Keratinocyte (primary cell): Measurements from ENCODE around the gene EEPD1. TPM values are rescaled to one million over a fixed set of nuclear protein-coding genes. Genes with fewer than 3 reads are reported as not detected.

Source experiments
- DNase-seq: peaks from one replicate; pipeline ENCODE4 v3.0.0-alpha.2; 2011; ENCODE audit warnings: low read depth, missing footprints, low spot score
- FAIRE-seq: peaks from 2 replicates; lab custom pipeline; 2011; peaks lifted over from hg19 to GRCh38; lab: Jason Lieb, UNC
- H2AFZ ChIP-seq: 2 replicates; pipeline ENCODE4 v1.6.0; 2012; ENCODE audit warnings: low read length, control low read depth, inconsistent platforms; ENCODE audit not compliant: control insufficient read depth
- H3K27ac ChIP-seq: 2 replicates; pipeline ENCODE4 v1.5.1; 2011; ENCODE audit warnings: low read length; ENCODE audit not compliant: control insufficient read depth, insufficient read depth
- H3K27me3 ChIP-seq: 3 replicates; pipeline ENCODE4 v1.6.0; 2011; ENCODE audit warnings: low read length; ENCODE audit not compliant: control insufficient read depth, insufficient read depth; ENCODE audit errors: extremely low read depth
- H3K36me3 ChIP-seq, 2 experiments: 2 replicates in 1 of 2; 3 replicates in 1 of 2; pipeline ENCODE4 v1.5.1; 2011; ENCODE audit warnings: low read length in 2 of 2, mild to moderate bottlenecking in 1 of 2; ENCODE audit not compliant: control insufficient read depth in 2 of 2, insufficient read depth in 2 of 2; ENCODE audit errors: extremely low read depth in 1 of 2
- H3K4me1 ChIP-seq: 3 replicates; pipeline ENCODE4 v1.5.1; 2011; ENCODE audit warnings: low read length; ENCODE audit not compliant: control insufficient read depth, insufficient read depth; ENCODE audit errors: extremely low read depth
- H3K4me2 ChIP-seq: 3 replicates; pipeline ENCODE4 v1.6.0; 2011; ENCODE audit warnings: low read depth, low read length; ENCODE audit not compliant: control insufficient read depth, insufficient read depth; ENCODE audit errors: extremely low read depth
- H3K4me3 ChIP-seq, 3 experiments: fragments of 200-600 bp in 1 of 3; sonication (generic) in 1 of 3; 2 replicates in 2 of 3; 3 replicates in 1 of 3; pipeline ENCODE4 v1.5.1; 2011 to 2016; ENCODE audit warnings: low read length in 3 of 3, mild to moderate bottlenecking in 3 of 3, control low read depth in 2 of 3, inconsistent platforms in 1 of 3, low read depth in 1 of 3, mixed read lengths in 1 of 3, mixed run types in 1 of 3, moderate library complexity in 1 of 3; ENCODE audit not compliant: control insufficient read depth in 2 of 3, insufficient read depth in 2 of 3; ENCODE audit errors: extremely low read depth in 1 of 3
- H3K79me2 ChIP-seq: 2 replicates; pipeline ENCODE4 v1.6.0; 2012; ENCODE audit warnings: low read length; ENCODE audit not compliant: control insufficient read depth, insufficient read depth
- H3K9ac ChIP-seq: 3 replicates; pipeline ENCODE4 v1.6.0; 2011; ENCODE audit warnings: low read length; ENCODE audit not compliant: control insufficient read depth, insufficient read depth; ENCODE audit errors: extremely low read depth
- H3K9me1 ChIP-seq: 3 replicates; pipeline ENCODE4 v1.6.0; 2011; ENCODE audit warnings: low read length; ENCODE audit not compliant: control insufficient read depth, insufficient read depth; ENCODE audit errors: extremely low read depth
- H3K9me3 ChIP-seq: 2 replicates; pipeline ENCODE4 v1.5.1; 2012; ENCODE audit warnings: low read depth, low read length; ENCODE audit not compliant: control insufficient read depth
- H4K20me1 ChIP-seq: 3 replicates; pipeline ENCODE4 v1.6.0; 2011; ENCODE audit warnings: low read length; ENCODE audit not compliant: control insufficient read depth, insufficient read depth; ENCODE audit errors: extremely low read depth
- CTCF ChIP-seq, 3 experiments: IDR thresholded peaks in 1 of 3; conservative IDR thresholded peaks in 1 of 3; optimal IDR thresholded peaks in 1 of 3; 2 replicates in 2 of 3; 3 replicates in 1 of 3; pipeline versions ENCODE3 to v1.5.1; 2011; ENCODE audit warnings: low read length in 3 of 3, mild to moderate bottlenecking in 3 of 3, moderate library complexity in 2 of 3, control low read depth in 1 of 3, inconsistent platforms in 1 of 3; ENCODE audit not compliant: insufficient read depth in 2 of 3; ENCODE audit errors: extremely low read depth in 1 of 3
- EZH2 ChIP-seq: IDR thresholded peaks from one replicate; pipeline ENCODE4 v1.6.1; 2012; ENCODE audit warnings: inconsistent platforms, mild to moderate bottlenecking, low read length, moderate library complexity
- dilution Hi-C: fragments of 300-500 bp; cut with MboI; formaldehyde crosslinking; loops from one replicate; pipeline ENCODE4 v1.7.0; 2020; ENCODE audit warnings: low sequenced_read_pairs; ENCODE audit not compliant: extremely low pct_ligation_motif_present
- polyA plus RNA-seq, 5 experiments: library from polyadenylated mRNA; depleted of rRNA in 3 of 5; stranded (reverse) in 3 of 5; stranded (forward) in 1 of 5; unstranded in 1 of 5; fragments of >200 nt; gene quantifications; 1 replicate in 1 of 5; 2 replicates in 3 of 5; 3 replicates in 1 of 5; pipeline versions ENCODE4 v1.2.1 to v1.2.3, GENCODE V29; 2011 to 2012; ENCODE audit warnings: missing spikeins in 2 of 5, low read depth in 1 of 5, low replicate concordance in 1 of 5

Gene EEPD1
- polyA plus RNA-seq, 1 donor (not counting 4 experiments of a cell fraction or from before 2014, with no cell fraction given) = 1.2 TPM

DNA sequence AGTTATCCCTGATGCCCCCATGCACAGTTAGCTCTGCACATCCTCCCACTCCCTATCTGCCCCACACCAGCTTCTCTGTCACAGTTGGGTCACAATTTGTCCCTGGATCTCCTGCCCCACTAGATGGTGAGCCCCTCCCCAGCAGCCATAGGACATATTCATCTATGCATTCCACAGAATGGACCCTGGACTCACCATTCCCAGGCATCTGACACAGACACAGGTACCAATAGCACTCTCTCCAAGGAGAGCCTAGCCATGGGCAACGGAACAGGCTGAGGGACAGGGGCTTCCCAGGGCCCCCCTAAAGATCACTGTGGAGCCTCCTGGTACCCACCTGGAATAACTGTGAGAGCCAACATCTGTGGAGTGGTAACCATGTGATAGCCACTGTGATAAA, 34.7 kb upstream of the EEPD1 start:
- no peak for DNase-seq
- no peak overlapping the region for H3K4me3 ChIP-seq
- no peak overlapping the region for H3K27ac ChIP-seq
- TF ChIP-seq CTCF (optimal IDR thresholded peaks at IDR 0.05 in 1 of 3, IDR thresholded peaks at IDR 0.05 in 1 of 3, conservative IDR thresholded peaks at IDR 0.05 in 1 of 3; ENCODE audit: extremely low read depth in 1 of 3, insufficient read depth in 2 of 3, low read length in 3 of 3) = no peak
- TF ChIP-seq EZH2 = no peak
- H3K27me3 ChIP-seq = no peaks in the 10 kb centered on the region
- H3K79me2 ChIP-seq = no peaks in the 10 kb centered on the region
- H2AFZ ChIP-seq = no peak overlapping the region
- no peaks in the 10 kb centered on the region for H4K20me1 ChIP-seq
- FAIRE-seq = no peak
- peaks cover 48% of the 10 kb centered on the region for H3K4me1 ChIP-seq
- no peak overlapping the region for H3K4me2 ChIP-seq
- dilution Hi-C loops = no loop called here
- H3K9me3 ChIP-seq = no peaks in the 10 kb centered on the region
- H3K9ac ChIP-seq = no peak overlapping the region
- H3K36me3 ChIP-seq = no peaks in the 10 kb centered on the region
- no peaks in the 10 kb centered on the region for H3K9me1 ChIP-seq

DNA sequence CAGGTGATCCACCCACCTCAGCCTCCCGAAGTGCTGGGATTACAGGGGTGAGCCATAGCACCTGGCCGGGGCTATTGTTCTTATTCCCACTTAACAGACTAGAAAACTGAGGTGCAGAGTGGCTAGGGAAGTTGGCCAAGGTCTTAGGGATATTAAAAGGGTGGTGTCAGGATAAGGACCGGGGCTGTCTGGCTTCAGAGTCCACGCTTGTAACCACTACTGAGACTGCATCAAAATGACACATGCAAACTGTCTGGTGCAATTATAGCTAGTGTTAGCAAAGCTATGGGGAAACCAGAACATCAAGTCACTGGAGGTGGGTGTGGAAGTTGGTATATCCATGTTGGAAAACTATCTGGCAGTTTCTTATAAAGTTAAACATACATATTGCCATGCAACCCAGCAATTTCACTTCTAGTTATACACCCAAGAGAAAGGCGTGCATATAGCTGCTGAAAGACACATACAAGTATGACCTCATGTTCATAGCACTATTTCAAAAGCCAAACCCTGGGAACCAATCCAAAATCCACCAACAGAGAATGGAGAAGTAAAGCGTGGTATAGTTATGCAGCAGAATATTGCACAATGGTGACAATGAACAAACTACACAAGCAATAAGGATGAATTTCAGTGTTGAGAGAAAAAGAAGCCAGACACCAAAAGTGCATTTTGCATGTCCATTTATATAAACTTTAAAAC, 33.9 kb upstream of the EEPD1 start:
- Histone ChIP-seq H3K27ac (peak overlapping the region; percentile 23), H4K20me1 (no peaks in the 10 kb centered on the region), H3K9me3 (no peaks in the 10 kb centered on the region), H3K4me3 (no peak overlapping the region), H3K9ac (no peak overlapping the region), H3K4me1 (peaks cover 48% of the 10 kb centered on the region), H3K79me2 (no peaks in the 10 kb centered on the region), H3K27me3 (no peaks in the 10 kb centered on the region), H3K36me3 (no peaks in the 10 kb centered on the region), H3K9me1 (no peaks in the 10 kb centered on the region), H3K4me2 (peak overlapping the region; percentile 46), H2AFZ (no peak overlapping the region)
- TF ChIP-seq EZH2 (no peak), CTCF (optimal IDR thresholded peaks at IDR 0.05 in 1 of 3, IDR thresholded peaks at IDR 0.05 in 1 of 3, conservative IDR thresholded peaks at IDR 0.05 in 1 of 3; ENCODE audit: extremely low read depth in 1 of 3, insufficient read depth in 2 of 3, low read length in 3 of 3) (no peak)
- FAIRE-seq (peak; percentile 83), DNase-seq (no peak)
- dilution Hi-C loops = no loop called here
